Astrocyte of the hippocampus (primary cell): ENCODE measurements around the gene HTRA3.

Experiments used
- DNase-seq: peaks from one replicate; pipeline ENCODE4 v3.0.0; 2011; ENCODE audit warnings: low read depth, low spot score

Gene HTRA3

DNA sequence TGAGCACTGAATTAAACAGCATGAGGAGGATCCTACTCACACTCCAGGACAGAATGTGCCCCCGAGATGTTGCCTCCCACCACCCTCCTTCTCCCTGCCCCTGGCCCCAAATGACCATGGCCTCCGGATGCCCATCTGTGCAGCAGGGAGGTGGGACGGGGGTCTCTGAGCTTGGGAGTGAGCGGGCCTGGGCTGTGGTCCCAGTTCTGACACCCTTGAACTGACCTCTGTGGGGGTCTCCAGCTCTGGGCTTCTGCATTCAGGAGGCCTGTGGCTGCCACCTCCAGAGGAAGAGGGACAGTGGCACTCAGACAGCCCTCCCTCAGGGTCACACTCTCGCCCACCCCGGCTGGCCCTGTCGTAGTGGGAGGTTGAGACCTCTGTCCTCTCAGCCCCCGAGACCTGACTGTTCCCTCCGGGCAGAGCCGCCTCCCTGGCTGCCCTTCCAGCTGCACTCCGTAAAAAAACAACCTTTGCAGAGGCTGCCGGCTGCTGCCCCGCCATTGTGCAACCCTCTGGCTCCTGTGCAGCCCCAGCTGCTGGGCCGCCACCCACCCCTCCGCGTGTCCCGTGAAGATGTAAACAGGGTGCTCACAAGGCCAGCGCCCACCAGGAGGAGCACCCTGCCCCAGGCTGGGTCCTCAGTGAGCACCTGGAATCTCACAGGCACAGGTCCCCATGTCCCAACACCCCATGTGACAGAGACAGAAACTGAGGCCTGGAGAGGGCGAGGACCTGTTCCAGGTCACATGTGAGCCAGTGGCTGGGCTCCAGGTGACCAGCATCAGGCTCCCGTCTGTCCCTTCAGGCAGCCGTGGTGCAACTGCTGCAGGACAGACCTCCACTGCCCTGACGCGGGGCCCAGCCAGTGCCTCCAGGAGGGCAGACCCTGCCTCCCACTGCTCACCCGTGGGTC is 39.6 kb downstream of the HTRA3 start:
- no peak for DNase-seq

DNA sequence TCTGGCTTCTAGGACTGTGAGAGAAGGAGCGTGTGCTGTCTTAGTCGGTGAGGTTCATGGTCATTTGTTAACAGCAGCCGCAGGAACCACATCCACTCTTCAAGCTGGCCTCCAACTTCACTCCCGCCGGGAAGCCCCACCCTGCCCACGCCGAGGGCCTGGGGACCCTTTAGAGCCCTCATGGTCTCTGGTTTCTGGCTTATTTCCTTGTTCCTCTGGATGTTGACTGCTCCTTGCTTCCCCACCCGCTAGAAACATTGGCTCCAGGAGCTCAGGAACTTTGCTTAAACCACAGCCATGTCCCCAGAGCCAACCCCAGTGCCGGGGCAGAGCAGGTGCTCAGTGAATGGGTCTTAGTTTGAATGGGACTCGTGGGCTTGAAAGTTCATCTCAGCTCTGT is 40.8 kb downstream of the HTRA3 start:
- no peak for DNase-seq

DNA sequence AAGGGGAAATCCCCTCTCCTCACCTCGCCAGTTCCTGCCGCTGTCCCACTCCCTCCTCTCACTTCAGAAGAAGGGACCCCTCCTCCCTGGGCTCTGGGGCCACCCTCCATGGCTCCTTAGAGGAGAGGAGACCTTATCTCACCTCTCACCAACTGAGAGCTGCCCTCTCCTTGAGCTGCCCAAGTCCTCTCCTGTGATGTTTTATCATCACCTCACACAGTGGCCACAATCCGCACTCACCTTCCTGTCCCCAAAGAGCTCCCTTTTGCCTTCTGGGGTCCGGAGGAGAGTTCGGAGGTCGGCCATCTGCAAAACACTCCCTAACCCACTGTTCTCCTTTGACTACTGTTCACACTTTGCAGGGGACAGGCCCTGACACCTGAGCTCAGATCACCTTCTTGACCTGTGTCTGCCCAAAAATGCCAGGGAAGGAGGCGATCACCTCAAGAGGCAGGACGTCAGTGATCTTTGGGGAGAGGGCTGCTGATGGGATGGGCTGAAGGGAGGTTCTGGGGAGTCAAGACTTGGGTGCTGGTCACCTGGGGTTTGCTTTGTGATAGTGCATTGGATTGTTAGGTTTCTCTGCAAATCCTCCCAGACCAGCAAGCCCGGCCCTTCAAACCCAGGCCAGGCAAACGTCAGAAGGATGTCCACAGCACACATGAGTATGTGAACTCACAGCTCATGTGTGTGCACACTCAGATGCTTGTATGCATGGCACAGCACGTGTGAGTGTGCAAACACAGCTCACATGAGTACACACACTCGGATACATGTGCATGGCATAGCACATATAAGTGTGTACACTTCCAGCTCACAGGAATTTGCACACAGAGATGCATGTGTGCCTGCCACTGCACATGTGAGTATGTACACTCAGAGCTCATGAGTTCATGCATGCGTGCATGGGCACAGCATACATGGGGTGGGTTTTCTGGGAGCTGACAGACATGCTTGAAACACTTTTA is 41.8 kb downstream of the HTRA3 start:
- no peak for DNase-seq

DNA sequence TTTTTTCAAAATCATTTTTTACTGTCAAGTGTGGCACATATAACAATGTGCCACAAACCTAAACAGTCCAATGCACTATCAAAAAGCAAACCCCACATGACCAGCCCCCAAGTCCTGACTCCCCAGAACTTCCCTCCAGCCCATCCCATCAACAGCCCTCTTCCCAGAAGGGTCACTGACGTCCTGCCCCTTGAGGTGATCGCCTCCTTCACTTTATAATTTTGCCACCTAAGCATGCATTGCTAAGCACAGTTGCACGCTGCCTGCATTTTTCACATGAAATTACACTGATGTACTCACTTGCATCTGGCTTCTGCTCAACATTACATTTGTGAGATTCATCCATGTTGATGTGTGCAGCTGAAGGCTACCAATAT is 42.5 kb downstream of the HTRA3 start:
- DNase-seq, result no peak

GRCh38 chr4:8312976-8313375 is 43.4 kb downstream of the HTRA3 start:
- DNase-seq, result no peak

GRCh38 chr4:8314691-8315255 is 45.2 kb downstream of the HTRA3 start:
- no peak for DNase-seq

GRCh38 chr4:8315435-8316250 is 46.1 kb downstream of the HTRA3 start:
- DNase-seq, result peak; percentile 90

GRCh38 chr4:8316251-8316771 is 46.8 kb downstream of the HTRA3 start:
- DNase-seq, result no peak

- no peak for DNase-seq
Observed at GRCh38 chr4:8316911-8317351, 47.4 kb downstream of the HTRA3 start.

DNA sequence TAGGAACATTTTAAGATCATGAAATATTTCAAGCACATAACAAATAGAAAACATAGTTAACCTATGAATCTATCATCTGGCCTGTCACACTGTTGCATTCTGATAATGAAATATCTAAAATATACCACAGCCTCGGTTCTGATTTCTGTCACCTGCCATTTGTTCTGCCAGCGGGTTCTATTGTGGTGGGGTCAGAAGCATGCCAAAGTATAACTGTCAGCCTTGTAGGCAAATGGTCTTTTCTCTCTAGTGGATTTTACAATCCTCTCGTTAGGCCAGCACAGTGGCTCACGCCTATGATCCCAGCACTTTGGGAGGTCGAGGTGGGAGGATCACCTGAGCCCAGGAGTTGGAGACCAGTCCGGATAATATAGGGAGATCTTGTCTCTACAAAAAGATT is 47.9 kb downstream of the HTRA3 start:
- no peak for DNase-seq

DNA sequence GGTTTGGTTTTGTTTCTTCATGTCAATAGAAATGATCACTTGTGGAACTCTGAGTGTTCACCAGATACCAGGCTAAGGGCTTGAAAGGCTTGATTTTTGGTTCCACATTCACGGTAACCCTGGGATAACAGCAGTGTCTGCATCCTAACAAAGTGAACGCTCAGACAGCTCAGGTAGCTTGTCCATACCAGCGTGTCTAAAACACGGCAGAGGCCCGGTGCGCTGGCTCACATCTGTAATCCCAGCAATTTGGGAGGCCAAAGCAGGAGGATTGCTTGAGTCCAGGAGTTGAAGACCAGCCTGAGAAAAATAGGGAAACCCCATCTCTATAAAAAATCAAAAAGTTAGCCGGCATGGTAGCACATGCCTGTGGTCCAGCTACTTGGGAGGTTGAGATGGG is 49.0 kb downstream of the HTRA3 start:
- no peak for DNase-seq

DNA sequence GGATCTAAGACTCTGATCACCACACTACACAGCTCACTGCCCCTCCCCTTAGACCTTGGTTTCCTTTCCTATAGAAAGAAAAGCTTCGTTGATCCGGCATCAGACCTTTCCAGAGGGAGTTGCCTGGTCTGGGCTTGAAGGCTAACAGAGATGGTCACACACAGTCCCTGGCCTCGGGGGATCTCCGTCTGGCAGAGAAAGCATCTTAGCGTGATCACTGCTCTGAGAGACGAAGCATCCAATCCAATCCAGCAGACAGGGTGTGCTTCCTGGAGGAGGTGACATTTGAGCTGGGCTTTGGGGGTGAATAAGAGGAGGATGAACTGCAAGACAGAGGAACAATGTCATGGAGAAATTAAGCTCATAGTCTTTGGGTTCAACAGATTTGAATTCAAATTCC is 49.5 kb downstream of the HTRA3 start:
- DNase-seq, result no peak

GRCh38 chr4:8319731-8320385 is 50.3 kb downstream of the HTRA3 start:
- no peak for DNase-seq

DNA sequence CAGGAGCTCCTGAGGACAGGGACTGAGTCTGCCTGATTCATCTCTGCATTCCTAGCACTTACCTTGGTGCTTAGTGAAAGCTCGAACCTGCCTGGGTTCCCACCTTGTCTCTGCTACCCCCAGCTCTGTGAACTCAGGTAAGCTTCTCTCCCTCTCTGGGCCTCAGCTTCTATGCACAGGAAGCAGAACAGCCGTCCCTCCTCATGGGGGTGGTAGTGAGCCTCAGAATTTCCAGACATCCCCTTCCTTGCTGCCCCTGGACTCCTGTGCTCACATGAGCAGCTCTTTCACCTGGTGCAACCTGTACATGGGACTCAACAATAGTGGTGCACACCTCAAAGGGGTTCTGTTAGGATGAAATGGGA is 50.8 kb downstream of the HTRA3 start:
- DNase-seq, result no peak

DNA sequence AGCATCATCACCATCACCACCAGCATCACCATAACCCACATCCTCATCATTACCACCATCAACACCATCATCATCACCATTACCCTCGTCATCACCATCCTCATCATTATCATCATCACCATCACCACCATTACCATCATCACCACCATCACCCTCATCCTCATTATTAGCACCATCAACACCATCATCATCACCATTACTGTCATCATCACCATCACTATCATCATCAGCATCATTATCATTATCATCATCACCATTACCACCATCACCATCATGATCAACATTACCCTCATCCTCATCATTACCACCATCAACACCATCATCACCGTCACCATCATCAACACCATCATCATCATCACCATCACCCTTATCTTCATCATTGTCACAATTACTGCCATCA is 51.7 kb downstream of the HTRA3 start:
- DNase-seq, result no peak

DNA sequence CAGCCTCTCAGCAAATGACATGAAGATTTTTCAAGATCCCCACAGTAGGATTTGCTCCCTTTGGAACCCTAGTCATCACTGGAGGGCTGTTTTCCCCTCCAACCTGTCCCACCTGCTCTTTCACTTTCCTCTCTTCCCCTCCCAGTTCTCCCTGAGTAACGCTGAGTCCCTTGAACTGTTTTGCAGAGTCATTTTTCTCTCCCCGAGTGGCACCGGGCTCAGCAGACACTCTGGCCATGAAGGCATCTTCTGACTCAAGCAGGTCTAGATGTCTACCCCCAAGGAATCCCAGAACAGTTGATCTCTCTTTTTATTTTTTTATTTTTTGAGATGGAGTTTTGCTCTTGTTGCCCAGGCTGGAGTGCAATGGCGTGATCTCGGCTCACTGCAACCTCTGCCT is 52.2 kb downstream of the HTRA3 start:
- DNase-seq, result no peak

- DNase-seq, result no peak
Observed at GRCh38 chr4:8322794-8323704, 53.5 kb downstream of the HTRA3 start.

DNA sequence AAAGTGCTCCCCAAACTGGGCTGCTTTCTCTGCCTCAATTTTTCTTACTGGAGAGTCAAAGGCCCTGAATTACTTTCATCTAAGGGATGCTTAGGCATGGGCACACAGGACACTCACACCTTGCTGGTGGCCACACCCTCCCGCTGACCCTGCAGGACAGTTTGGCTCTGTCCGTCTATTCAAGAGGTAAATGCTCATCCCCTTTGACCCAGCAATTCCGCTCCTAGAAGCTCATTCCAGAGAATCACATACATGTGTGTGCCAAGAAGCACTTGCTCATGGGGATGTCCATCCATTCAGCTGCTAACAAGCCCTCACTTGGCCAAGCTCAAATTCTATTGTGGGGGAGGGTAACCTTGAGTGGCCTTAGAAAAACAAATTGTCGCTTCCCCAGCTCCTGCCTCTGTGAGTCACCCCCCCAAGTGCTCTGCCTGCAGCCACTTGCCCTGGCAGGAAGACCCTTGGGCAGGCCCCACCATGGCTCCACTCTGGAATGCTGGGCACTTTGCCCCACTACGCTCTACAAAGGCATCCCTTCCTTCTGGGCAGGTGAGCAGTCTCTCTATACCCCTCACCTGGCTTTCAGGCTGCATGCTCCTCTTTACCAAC is 54.5 kb downstream of the HTRA3 start:
- DNase-seq, result no peak

DNA sequence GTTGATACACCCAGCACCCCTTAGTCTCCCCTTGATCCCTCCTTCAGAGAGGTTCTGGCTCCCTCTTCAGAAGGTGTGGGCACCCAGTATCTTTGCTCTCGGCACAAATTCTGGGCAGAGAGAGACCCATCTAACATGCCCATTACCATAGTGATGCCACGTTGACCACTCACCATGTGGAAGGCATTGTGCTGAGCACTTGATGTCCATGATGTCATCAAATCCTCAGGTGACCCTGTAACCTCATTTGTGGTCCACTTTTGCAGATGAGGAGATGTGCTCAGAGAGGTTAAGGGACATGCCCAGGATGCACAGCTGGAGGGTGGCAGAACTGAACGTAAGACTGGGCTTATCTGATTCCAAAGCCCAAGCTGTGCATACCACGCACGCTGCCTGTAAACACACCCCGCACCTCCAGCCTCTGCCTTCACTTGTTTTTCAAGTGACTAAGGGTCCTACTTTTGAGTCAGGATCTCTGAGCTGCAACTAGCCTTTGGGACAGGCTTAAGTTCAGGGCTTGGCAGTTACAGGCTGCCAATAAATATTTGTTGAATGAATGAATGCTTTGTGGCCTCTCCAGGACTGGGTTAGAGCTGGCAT is 55.2 kb downstream of the HTRA3 start:
- no peak for DNase-seq
